Mammary epithelial cell (primary cell): ENCODE measurements around the gene ACYP2.

Experiments
- EZH2 ChIP-seq: IDR thresholded peaks from 2 replicates; pipeline ENCODE4 v1.6.1; 2012; ENCODE audit warnings: low read length, inconsistent platforms, borderline replicate concordance
- TF ChIP-seq, protein P1 (sequence below), 2 donors: IDR thresholded peaks in 1 of 2; conservative IDR thresholded peaks in 1 of 2; 2 replicates each; pipeline ENCODE4 v1.5.1; 2011 to 2012; ENCODE audit warnings: inconsistent platforms in 2 of 2, low read length in 2 of 2, mild to moderate bottlenecking in 2 of 2, control low read depth in 1 of 2, low read depth in 1 of 2; ENCODE audit not compliant: insufficient read depth in 1 of 2; ENCODE audit errors: extremely low read depth in 1 of 2

DNA sequence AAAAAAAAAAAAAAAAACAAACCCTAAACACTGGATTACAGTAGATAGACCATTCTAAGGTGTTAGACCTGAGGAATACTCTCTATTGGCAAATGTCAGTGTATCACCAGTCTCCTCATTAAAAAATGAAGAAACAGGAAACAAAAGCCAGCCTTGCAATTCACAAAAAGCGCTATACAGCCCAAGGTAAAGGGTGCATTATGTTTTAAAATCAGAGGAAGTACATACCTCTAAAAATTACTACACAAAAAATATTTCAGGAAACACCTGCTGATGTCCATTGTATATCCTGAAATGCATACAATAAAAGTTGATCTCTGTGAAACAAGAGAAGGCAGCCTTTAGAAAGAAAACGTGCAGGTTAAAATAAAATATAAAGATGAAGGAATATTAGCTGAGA, 195.5 kb downstream of the ACYP2 start:
- TF ChIP-seq, protein P1, sequence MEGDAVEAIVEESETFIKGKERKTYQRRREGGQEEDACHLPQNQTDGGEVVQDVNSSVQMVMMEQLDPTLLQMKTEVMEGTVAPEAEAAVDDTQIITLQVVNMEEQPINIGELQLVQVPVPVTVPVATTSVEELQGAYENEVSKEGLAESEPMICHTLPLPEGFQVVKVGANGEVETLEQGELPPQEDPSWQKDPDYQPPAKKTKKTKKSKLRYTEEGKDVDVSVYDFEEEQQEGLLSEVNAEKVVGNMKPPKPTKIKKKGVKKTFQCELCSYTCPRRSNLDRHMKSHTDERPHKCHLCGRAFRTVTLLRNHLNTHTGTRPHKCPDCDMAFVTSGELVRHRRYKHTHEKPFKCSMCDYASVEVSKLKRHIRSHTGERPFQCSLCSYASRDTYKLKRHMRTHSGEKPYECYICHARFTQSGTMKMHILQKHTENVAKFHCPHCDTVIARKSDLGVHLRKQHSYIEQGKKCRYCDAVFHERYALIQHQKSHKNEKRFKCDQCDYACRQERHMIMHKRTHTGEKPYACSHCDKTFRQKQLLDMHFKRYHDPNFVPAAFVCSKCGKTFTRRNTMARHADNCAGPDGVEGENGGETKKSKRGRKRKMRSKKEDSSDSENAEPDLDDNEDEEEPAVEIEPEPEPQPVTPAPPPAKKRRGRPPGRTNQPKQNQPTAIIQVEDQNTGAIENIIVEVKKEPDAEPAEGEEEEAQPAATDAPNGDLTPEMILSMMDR (conservative IDR thresholded peaks at IDR 0.05 in 1 of 2, IDR thresholded peaks at IDR 0.05 in 1 of 2; ENCODE audit: extremely low read depth in 1 of 2, insufficient read depth in 1 of 2, low read depth in 1 of 2, low read length in 2 of 2): no peak
- TF ChIP-seq EZH2: no peak
